Activated T-helper 17 cell treated with anti-CD3 and anti-CD28 coated beads, Interleukin-2, amount 50 U/mL, for 72 hours (primary cell): ENCODE data around the gene OPTC. TPM values are rescaled to one million over a fixed set of nuclear protein-coding genes. Genes with fewer than 3 reads are reported as not detected.
"Not testable (repeated sequence)": the region's sequence is repeated elsewhere in the genome, so short reads cannot be mapped to it uniquely, and the experiment has no call there.

ENCODE experiments used
- ATAC-seq: fragments of 150-1000 bp; cut with Tn5 transposase; replicated peaks from 2 replicates; pipeline ENCODE4 v1.10.0; 2021; ENCODE audit warnings: mild to moderate bottlenecking, moderate library complexity
- H3K27ac Mint-ChIP-seq: one replicate; pipeline ENCODE4 v1.8.0; 2022; ENCODE audit warnings: mixed read lengths
- H3K27me3 Mint-ChIP-seq: one replicate; pipeline ENCODE4 v1.8.0; 2022; ENCODE audit warnings: mixed read lengths
- H3K36me3 Mint-ChIP-seq: one replicate; pipeline ENCODE4 v1.8.0; 2022; ENCODE audit warnings: low read depth, mild to moderate bottlenecking, mixed read lengths
- H3K4me1 Mint-ChIP-seq: one replicate; pipeline ENCODE4 v1.8.0; 2022; ENCODE audit warnings: mixed read lengths
- H3K4me3 Mint-ChIP-seq: one replicate; pipeline ENCODE4 v1.8.0; 2022; ENCODE audit warnings: mild to moderate bottlenecking, mixed read lengths
- H3K9me3 Mint-ChIP-seq: one replicate; pipeline ENCODE4 v1.8.0; 2022; ENCODE audit warnings: mixed read lengths
- total RNA-seq, 2 donors: library from RNA; stranded (reverse); gene quantifications; one replicate each; pipeline ENCODE4 v1.2.3, GENCODE V29; 2022

The OPTC gene
- total RNA-seq, 2 donors from 2014 or later = not detected

- no peak overlapping the region for H3K27ac Mint-ChIP-seq
- H3K36me3 Mint-ChIP-seq = no peaks in the 10 kb centered on the region
Measured at GRCh38 chr1:203459671-203460201, 34.2 kb upstream of the OPTC start.

GRCh38 chr1:203461717-203462116 lies 32.2 kb upstream of the OPTC start:
- Mint-ChIP-seq H3K27me3 (peaks cover 37% of the 10 kb centered on the region), H3K4me3 (no peak overlapping the region), H3K4me1 (no peaks in the 10 kb centered on the region), H3K9me3 (no peaks in the 10 kb centered on the region), H3K36me3 (no peaks in the 10 kb centered on the region), H3K27ac (no peak overlapping the region)
- no peak for ATAC-seq

More at GRCh38 chr1:203459671-203460201, 34.2 kb upstream of the OPTC start:
- Mint-ChIP-seq H3K9me3 (no peaks in the 10 kb centered on the region), H3K27me3 (peaks cover 36% of the 10 kb centered on the region), H3K4me1 (no peaks in the 10 kb centered on the region), H3K4me3 (no peak overlapping the region)
- no peak for ATAC-seq

- Mint-ChIP-seq H3K36me3 (no peaks in the 10 kb centered on the region), H3K27me3 (peaks cover 36% of the 10 kb centered on the region), H3K4me1 (no peaks in the 10 kb centered on the region)
Measured at GRCh38 chr1:203462143-203462542, 31.8 kb upstream of the OPTC start.

GRCh38 chr1:203462878-203463277 lies 31.1 kb upstream of the OPTC start:
- H3K36me3 Mint-ChIP-seq = no peaks in the 10 kb centered on the region
- H3K27me3 Mint-ChIP-seq = peaks cover 38% of the 10 kb centered on the region
- H3K4me3 Mint-ChIP-seq = no peak overlapping the region
- no peak for ATAC-seq
- no peaks in the 10 kb centered on the region for H3K4me1 Mint-ChIP-seq
- no peak overlapping the region for H3K27ac Mint-ChIP-seq
- H3K9me3 Mint-ChIP-seq = no peaks in the 10 kb centered on the region

More at GRCh38 chr1:203462143-203462542, 31.8 kb upstream of the OPTC start:
- no peak overlapping the region for H3K4me3 Mint-ChIP-seq
- no peak for ATAC-seq
- no peaks in the 10 kb centered on the region for H3K9me3 Mint-ChIP-seq
- H3K27ac Mint-ChIP-seq = no peak overlapping the region

DNA sequence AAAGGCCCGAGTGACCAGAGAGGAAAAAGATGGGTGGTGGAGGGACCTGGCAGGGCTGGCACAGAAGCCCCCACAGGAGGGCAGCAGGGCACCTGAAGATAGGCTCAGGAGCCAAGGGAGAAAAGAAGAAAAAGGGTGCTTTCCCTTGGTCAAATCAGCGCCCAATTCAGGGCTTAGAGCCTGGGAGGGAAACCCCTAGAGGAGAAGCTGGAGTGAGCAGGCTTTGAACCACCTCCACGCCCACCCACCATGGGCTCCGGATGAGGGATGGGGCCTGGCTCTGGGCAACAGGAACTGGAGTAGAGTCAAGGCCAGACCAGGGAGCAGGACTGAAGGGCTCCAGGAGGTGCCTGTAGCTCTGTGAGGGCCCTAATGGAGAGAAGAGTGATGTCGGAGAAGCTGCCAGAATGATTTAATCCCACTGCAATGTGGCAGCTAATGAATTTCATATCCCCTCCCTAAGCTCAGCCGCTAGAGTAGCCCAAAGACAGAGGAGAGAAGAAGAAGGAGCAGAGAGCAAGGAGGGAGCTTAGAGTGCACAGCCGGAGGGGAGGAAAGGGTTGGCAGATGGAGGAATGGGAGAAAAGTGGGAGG lies 30.4 kb upstream of the OPTC start:
- ATAC-seq = no peak
- Mint-ChIP-seq H3K9me3 (no peaks in the 10 kb centered on the region), H3K27me3 (peaks cover 38% of the 10 kb centered on the region), H3K4me3 (no peak overlapping the region), H3K36me3 (no peaks in the 10 kb centered on the region), H3K4me1 (no peaks in the 10 kb centered on the region), H3K27ac (no peak overlapping the region)

- Mint-ChIP-seq H3K36me3 (no peaks in the 10 kb centered on the region), H3K27ac (no peak overlapping the region), H3K27me3 (peaks cover 39% of the 10 kb centered on the region), H3K9me3 (no peaks in the 10 kb centered on the region), H3K4me3 (no peak overlapping the region), H3K4me1 (no peaks in the 10 kb centered on the region)
- no peak for ATAC-seq
Measured at GRCh38 chr1:203464226-203464625, 29.7 kb upstream of the OPTC start.

DNA sequence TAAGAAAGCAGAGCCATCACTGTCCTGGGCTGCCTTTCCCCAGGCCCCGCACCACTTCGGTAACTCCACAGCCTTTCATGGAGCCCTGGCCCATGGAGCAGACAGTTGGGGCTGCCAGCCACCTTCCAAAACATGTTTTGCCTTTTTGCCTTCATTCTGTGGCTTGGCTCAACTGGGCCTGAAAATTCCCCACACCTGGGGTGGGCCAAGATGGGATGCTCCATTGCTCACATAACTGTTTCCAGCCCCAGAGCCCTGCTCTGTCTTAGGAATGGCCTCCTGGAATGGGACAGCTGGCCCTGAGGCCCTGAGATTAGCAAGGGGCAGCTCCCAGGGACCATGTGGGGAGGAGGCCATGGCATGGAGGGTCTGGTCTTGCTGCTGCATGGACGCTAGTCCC lies 29.2 kb upstream of the OPTC start:
- Mint-ChIP-seq H3K36me3 (no peaks in the 10 kb centered on the region), H3K4me1 (no peaks in the 10 kb centered on the region), H3K4me3 (no peak overlapping the region), H3K27me3 (peaks cover 37% of the 10 kb centered on the region), H3K27ac (no peak overlapping the region), H3K9me3 (no peaks in the 10 kb centered on the region)
- no peak for ATAC-seq

DNA sequence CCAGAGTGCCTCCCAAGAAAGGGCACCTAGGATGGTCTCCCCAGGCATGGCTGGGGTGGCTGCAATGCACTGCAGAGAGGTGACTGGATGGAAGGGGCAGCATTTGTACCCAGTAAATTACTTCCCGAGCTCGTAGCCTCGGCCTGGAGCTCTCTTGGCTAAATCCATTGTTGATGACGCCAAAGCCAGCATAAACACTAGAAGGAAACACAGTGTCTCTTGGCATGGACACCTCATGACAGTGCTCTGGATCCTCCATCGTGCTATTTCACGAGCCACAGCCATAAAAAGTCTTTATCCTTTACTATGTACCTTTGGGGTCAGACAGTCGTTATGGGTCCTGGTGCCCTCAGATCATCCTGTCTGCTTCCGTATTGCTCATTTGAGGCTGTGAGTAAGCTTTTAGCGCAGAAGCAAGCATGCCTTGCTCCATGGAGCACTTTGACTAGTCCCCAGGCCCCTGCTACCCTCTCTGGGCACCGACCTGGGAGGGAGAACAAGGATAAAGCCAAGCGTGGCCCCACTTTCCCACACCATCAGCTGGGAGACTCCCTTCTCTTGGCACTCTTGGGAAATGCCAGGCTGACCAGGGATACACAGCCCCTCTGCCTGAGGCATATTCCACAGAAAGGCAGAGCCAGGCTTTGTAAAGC lies 28.7 kb upstream of the OPTC start:
- Mint-ChIP-seq H3K36me3 (no peaks in the 10 kb centered on the region), H3K4me1 (no peaks in the 10 kb centered on the region), H3K27ac (peak overlapping the region; percentile 21), H3K4me3 (no peak overlapping the region), H3K9me3 (no peaks in the 10 kb centered on the region), H3K27me3 (peaks cover 38% of the 10 kb centered on the region)
- ATAC-seq = no peak

DNA sequence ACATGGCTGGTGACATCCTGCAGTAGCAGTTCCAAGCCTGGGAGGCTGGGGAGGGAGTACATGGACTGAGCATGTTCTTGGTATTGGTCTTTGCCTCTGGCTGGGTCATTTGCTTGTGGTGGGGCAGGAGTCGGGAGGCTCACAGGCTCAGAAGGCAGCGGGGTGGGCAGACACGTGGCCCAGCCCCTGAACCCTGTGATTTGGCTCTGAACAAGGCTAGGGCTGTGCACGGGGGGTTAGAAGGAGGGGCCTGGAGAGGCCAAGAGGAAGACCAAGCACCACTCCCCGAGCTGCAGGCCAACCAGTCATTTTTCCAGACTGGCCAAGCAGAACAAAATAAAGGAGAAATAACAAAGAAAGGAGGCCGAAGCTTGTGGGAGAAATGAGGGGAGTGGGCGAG lies 28.0 kb upstream of the OPTC start:
- Mint-ChIP-seq H3K36me3 (no peaks in the 10 kb centered on the region), H3K4me3 (no peak overlapping the region), H3K27me3 (peaks cover 37% of the 10 kb centered on the region), H3K9me3 (no peaks in the 10 kb centered on the region), H3K4me1 (no peaks in the 10 kb centered on the region), H3K27ac (peak overlapping the region; percentile 21)
- no peak for ATAC-seq

DNA sequence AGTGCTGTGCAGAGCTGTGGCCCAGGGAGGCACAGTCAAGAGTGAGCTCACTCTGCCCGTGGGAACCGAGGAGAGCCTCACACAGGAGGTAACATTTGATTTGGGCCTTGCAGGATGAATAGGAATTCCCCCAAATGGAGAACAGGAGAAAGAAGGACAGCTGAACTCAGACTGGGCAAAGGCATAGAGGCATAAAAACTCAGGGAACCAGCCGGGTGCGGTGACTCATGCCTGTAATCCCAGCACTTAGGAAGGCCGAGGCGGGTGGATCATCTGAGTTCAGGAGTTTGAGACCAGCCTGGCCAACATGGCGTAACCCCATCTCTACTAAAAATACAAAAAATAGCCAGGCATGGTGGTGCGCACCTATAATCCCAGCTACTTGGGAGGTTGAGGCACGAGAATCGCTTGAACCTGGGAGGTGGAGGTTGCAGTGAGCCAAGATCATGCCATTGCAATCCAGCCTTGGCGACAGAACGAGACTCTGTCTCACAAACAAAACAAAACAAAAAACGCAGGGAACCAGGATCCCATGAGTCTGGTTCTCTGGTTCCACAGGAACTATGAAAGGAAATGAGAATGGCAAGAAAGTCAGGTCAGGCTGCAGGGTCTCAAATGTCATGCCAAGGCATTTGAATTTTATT lies 26.9 kb upstream of the OPTC start:
- not testable (repeated sequence) for ATAC-seq, H3K4me1 Mint-ChIP-seq, H3K9me3 Mint-ChIP-seq, H3K36me3 Mint-ChIP-seq, H3K27ac Mint-ChIP-seq, H3K4me3 Mint-ChIP-seq
- peaks cover 30% of the 10 kb centered on the region for H3K27me3 Mint-ChIP-seq

DNA sequence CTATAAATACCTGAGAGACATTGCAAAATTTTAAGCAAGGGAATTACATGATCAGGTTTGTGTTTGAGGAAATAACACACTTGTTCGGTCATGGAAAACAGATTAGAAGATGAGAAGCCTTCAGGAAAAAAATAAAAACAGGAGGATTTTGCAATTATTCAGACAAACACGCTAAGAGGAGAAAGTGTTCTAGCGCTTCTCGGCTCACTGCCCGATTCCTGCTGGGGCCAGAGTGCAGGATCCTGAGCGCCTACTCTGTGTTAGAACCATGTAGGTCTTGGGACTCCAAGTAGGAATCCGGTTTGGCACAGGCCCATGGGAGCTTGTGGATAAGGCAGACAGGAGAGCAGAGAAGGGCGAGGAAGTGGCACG lies 26.4 kb upstream of the OPTC start:
- H3K4me1 Mint-ChIP-seq = no peaks in the 10 kb centered on the region
- H3K9me3 Mint-ChIP-seq = no peaks in the 10 kb centered on the region
- no peak overlapping the region for H3K27ac Mint-ChIP-seq
- peaks cover 31% of the 10 kb centered on the region for H3K27me3 Mint-ChIP-seq
- ATAC-seq = no peak
- H3K36me3 Mint-ChIP-seq = no peaks in the 10 kb centered on the region
- H3K4me3 Mint-ChIP-seq = no peak overlapping the region

GRCh38 chr1:203468326-203468725 lies 25.6 kb upstream of the OPTC start:
- ATAC-seq = no peak
- Mint-ChIP-seq H3K27me3 (peaks cover 31% of the 10 kb centered on the region), H3K4me3 (no peak overlapping the region), H3K36me3 (no peaks in the 10 kb centered on the region), H3K4me1 (no peaks in the 10 kb centered on the region), H3K9me3 (no peaks in the 10 kb centered on the region), H3K27ac (no peak overlapping the region)

- H3K27ac Mint-ChIP-seq = no peak overlapping the region
- no peak overlapping the region for H3K4me3 Mint-ChIP-seq
- ATAC-seq = no peak
- no peaks in the 10 kb centered on the region for H3K36me3 Mint-ChIP-seq
- no peaks in the 10 kb centered on the region for H3K4me1 Mint-ChIP-seq
- H3K9me3 Mint-ChIP-seq = no peaks in the 10 kb centered on the region
- peaks cover 27% of the 10 kb centered on the region for H3K27me3 Mint-ChIP-seq
Measured at GRCh38 chr1:203470240-203470639, 23.7 kb upstream of the OPTC start.

DNA sequence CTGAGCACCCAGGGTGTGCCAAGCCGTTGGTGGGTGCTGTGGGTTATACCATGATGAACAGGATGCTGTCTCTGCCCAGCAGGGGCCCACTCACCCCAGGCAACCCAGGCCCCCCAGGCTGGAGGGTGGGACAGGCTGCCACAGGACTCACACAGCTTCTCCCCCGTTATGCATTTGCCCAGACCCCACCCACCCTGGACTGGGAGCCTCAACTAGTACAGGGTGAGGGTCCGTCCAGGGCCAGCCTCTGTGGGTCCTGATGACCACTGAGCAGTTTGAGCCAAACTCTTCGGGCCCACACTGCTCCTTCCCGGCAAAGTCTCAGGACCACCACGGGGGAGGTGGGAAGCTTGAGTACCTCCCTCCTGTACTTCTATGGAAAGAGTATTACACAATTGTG lies 22.1 kb upstream of the OPTC start:
- peaks cover 32% of the 10 kb centered on the region for H3K27me3 Mint-ChIP-seq
- no peak for ATAC-seq
- no peaks in the 10 kb centered on the region for H3K36me3 Mint-ChIP-seq

GRCh38 chr1:203473281-203473680 lies 20.7 kb upstream of the OPTC start:
- ATAC-seq = no peak
- no peak overlapping the region for H3K4me3 Mint-ChIP-seq
- H3K27me3 Mint-ChIP-seq = peaks cover 28% of the 10 kb centered on the region
- H3K9me3 Mint-ChIP-seq = no peaks in the 10 kb centered on the region
- no peaks in the 10 kb centered on the region for H3K36me3 Mint-ChIP-seq
- no peak overlapping the region for H3K27ac Mint-ChIP-seq
- no peaks in the 10 kb centered on the region for H3K4me1 Mint-ChIP-seq

More for the DNA sequence above, 22.1 kb upstream of the OPTC start:
- no peak overlapping the region for H3K27ac Mint-ChIP-seq
- H3K4me1 Mint-ChIP-seq = no peaks in the 10 kb centered on the region
- H3K9me3 Mint-ChIP-seq = no peaks in the 10 kb centered on the region
- H3K4me3 Mint-ChIP-seq = no peak overlapping the region
